SU-DHL-6 (cell line): ENCODE results near the gene MED10.

Experiments
- H2AFZ ChIP-seq: fragments of 200-600 bp; sonication (generic); 2 replicates; pipeline ENCODE4 v1.6.1; 2014; ENCODE audit warnings: low read depth, mild to moderate bottlenecking, moderate library complexity, mixed read lengths, antibody characterized with exemption, low read length; ENCODE audit not compliant: severe bottlenecking
- H3F3A ChIP-seq: fragments of 200-600 bp; shearing (Covaris generic); 2 replicates; pipeline ENCODE4 v1.6.0; 2016; ENCODE audit warnings: antibody characterized with exemption, mild to moderate bottlenecking; ENCODE audit not compliant: insufficient read depth
- H3K27ac ChIP-seq: fragments of 200-600 bp; sonication (generic); 2 replicates; pipeline ENCODE4 v1.5.1; 2016; ENCODE audit warnings: low read depth, mild to moderate bottlenecking, low read length, moderate library complexity, mixed read lengths
- H3K27me3 ChIP-seq: fragments of 200-600 bp; sonication (generic), shearing (Covaris generic); 2 replicates; pipeline ENCODE4 v1.6.0; 2014; ENCODE audit warnings: mild to moderate bottlenecking, low read length
- H3K36me3 ChIP-seq: fragments of 200-600 bp; sonication (generic); 2 replicates; pipeline ENCODE4 v1.6.1; 2014; ENCODE audit warnings: mild to moderate bottlenecking, low read length, mixed read lengths
- H3K4me2 ChIP-seq: fragments of 300-600, 200-600 bp; shearing (Covaris generic), sonication (generic); 2 replicates; pipeline ENCODE4 v1.6.0; 2014; ENCODE audit warnings: low read length, low read depth, mild to moderate bottlenecking; ENCODE audit not compliant: poor library complexity, severe bottlenecking
- H3K4me3 ChIP-seq: fragments of 200-600 bp; sonication (generic); 2 replicates; pipeline ENCODE4 v1.5.1; 2014; ENCODE audit warnings: antibody characterized with exemption, low read length, mild to moderate bottlenecking, mixed read lengths; ENCODE audit not compliant: insufficient read depth, poor library complexity, severe bottlenecking
- H3K79me2 ChIP-seq: fragments of 200-600 bp; sonication (generic); 2 replicates; pipeline ENCODE4 v1.6.1; 2014; ENCODE audit warnings: mild to moderate bottlenecking, low read length, moderate library complexity; ENCODE audit not compliant: insufficient read depth
- H3K9ac ChIP-seq: fragments of 200-600 bp; sonication (generic); 2 replicates; pipeline ENCODE4 v1.7.0; 2014; ENCODE audit warnings: mild to moderate bottlenecking, low read length
- H3K9me2 ChIP-seq: fragments of 200-600 bp; sonication (generic); replicated peaks from 2 replicates; pipeline ENCODE4 v1.6.1; 2014; ENCODE audit warnings: low read length; ENCODE audit not compliant: insufficient read depth
- H3K9me3 ChIP-seq: fragments of 200-600 bp; sonication (generic); 2 replicates; pipeline ENCODE4 v1.6.1; 2014; ENCODE audit warnings: low read length, mixed read lengths; ENCODE audit not compliant: insufficient read depth
- H4K20me1 ChIP-seq: fragments of 200-600 bp; sonication (generic); 2 replicates; pipeline ENCODE4 v1.6.1; 2014; ENCODE audit warnings: low read depth, mild to moderate bottlenecking, antibody characterized with exemption, low read length, moderate library complexity, mixed read lengths
- EZH2phosphoT487 ChIP-seq: fragments of 200-600 bp; sonication (generic), shearing (Covaris generic); conservative IDR thresholded peaks from 2 replicates; pipeline ENCODE4 v1.6.1; 2018; ENCODE audit warnings: mild to moderate bottlenecking, antibody characterized with exemption, low read length, moderate library complexity, mixed read lengths
- TF ChIP-seq, protein P1 (sequence below): fragments of 200-600 bp; sonication (generic); IDR thresholded peaks from one replicate; pipeline ENCODE4 v1.5.1; 2017; ENCODE audit warnings: antibody characterized with exemption, mild to moderate bottlenecking, low read length, moderate library complexity; ENCODE audit not compliant: insufficient read depth, poor library complexity, severe bottlenecking

The MED10 gene

DNA sequence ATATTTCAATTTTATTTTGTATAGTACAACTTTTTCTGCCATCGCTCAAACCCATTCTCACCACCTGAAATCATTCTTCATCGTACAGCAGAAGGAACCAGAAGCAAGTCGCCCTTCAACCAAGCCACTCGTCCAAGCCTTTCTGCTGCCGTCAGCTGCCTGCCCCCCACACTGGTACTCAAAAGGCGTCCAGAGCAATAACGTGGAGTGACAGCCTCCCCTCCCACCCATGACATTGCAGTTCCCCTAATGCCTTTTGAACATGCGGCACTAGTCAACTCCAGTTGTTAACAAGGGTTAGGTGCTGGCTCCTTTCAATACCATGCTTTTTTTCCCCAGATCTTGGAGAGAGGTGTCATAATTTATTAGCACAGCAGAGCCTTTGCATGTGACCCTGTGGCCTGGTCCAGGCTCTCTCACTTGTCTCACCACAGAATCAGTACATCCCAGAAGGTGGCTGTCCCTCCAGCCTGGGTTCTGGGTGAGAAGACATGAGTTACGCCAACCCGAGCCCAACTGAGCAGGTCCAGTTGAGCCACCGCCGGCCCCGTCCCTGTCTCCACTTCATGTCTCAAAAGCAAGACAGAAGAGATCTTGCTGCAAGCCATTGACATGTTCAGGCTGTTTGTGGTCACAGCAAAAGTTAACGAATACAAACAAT lies 20.4 kb upstream of the MED10 start:
- Histone ChIP-seq H3K27me3 (no peaks in the 10 kb centered on the region), H2AFZ (no peak overlapping the region)

DNA sequence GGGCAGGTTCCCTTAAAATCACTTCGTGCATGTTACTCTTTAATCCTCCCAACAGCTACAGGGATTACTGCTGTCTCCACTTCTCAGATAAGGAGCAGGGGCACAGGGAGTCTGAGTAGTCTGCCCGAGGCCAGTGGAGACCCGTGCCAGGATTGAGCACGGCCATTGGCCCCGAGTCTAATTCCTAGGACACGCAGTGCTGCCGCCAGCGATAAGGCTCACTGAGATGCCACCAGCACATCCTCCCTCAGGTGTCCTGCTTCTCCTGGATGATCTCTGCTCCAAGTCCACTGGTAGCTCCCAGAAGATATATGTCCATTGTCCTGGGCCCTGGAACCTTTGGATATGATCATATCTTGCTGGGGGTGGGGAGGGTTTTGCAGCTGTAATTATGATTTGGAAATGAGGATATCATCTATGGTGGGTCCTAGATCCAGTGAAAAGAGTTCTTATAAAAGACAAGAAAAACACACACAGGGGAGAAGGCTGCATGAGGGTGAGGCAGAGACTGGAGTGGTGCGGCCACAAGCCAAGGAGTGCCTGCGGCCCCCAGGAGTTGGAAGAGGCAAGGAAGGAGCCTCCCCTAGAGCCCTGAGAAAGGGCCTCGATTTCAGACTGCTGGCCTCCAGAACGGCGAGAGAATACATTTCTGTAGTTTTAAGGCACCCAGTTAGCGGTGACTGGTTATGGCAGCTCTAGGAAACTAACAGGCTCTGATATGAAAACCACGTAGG lies 19.4 kb upstream of the MED10 start:
- Histone ChIP-seq H3K9me3 (no peaks in the 10 kb centered on the region), H3K27me3 (no peaks in the 10 kb centered on the region), H3F3A (no peaks in the 10 kb centered on the region), H4K20me1 (no peaks in the 10 kb centered on the region), H3K27ac (no peak overlapping the region), H3K9ac (no peak overlapping the region), H3K4me3 (no peak overlapping the region), H3K4me2 (no peak overlapping the region), H3K79me2 (no peaks in the 10 kb centered on the region), H2AFZ (no peak overlapping the region), H3K36me3 (no peaks in the 10 kb centered on the region), H3K9me2 (no peaks in the 10 kb centered on the region)
- no peak for TF ChIP-seq EZH2phosphoT487
- TF ChIP-seq, protein P1, sequence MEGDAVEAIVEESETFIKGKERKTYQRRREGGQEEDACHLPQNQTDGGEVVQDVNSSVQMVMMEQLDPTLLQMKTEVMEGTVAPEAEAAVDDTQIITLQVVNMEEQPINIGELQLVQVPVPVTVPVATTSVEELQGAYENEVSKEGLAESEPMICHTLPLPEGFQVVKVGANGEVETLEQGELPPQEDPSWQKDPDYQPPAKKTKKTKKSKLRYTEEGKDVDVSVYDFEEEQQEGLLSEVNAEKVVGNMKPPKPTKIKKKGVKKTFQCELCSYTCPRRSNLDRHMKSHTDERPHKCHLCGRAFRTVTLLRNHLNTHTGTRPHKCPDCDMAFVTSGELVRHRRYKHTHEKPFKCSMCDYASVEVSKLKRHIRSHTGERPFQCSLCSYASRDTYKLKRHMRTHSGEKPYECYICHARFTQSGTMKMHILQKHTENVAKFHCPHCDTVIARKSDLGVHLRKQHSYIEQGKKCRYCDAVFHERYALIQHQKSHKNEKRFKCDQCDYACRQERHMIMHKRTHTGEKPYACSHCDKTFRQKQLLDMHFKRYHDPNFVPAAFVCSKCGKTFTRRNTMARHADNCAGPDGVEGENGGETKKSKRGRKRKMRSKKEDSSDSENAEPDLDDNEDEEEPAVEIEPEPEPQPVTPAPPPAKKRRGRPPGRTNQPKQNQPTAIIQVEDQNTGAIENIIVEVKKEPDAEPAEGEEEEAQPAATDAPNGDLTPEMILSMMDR = no peak

More for the DNA sequence above, 20.4 kb upstream of the MED10 start:
- Histone ChIP-seq H3K36me3 (no peaks in the 10 kb centered on the region), H3F3A (no peaks in the 10 kb centered on the region), H4K20me1 (no peaks in the 10 kb centered on the region), H3K4me3 (no peak overlapping the region), H3K79me2 (no peaks in the 10 kb centered on the region), H3K27ac (no peak overlapping the region), H3K9me3 (no peaks in the 10 kb centered on the region), H3K4me2 (no peak overlapping the region), H3K9me2 (no peaks in the 10 kb centered on the region), H3K9ac (no peak overlapping the region)
- TF ChIP-seq EZH2phosphoT487 = no peak
- TF ChIP-seq, protein P1 = no peak

DNA sequence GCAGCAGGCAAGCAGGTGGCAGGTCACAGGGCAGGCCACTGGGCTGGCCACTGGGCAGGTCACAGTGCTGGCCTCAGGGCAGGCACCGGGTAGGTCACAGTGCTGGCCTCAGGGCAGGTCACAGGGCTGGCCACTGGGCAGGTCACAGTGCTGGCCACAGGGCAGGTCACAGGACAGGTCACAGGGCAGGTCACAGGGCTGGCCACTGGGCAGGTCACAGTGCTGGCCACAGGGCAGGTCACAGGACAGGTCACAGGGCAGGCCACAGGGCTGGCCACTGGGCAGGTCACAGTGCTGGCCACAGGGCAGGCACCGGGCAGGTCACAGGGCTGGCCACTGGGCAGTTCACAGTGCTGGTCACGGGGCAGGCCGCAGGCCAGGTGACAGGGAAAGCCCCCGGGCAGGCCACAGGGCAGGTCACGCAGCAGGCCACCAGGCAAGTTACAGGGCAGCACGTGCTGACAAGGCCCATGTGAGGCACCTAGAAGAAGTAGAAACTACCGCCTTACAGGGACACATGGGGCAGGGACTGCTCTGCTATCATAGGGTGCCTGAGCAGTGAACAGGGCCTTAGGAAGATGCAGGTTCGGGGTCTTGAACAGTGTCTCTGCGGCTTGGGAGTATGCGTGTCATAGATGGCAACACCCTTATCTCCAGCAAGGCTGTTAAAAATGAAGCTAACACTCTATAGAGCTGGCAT lies 18.6 kb upstream of the MED10 start:
- Histone ChIP-seq H3K9me3 (no peaks in the 10 kb centered on the region), H3K4me2 (no peak overlapping the region), H4K20me1 (no peaks in the 10 kb centered on the region), H3K36me3 (no peaks in the 10 kb centered on the region), H3K9me2 (no peaks in the 10 kb centered on the region), H2AFZ (no peak overlapping the region), H3K79me2 (no peaks in the 10 kb centered on the region), H3K27ac (no peak overlapping the region), H3F3A (no peaks in the 10 kb centered on the region), H3K9ac (no peak overlapping the region), H3K4me3 (no peak overlapping the region), H3K27me3 (no peaks in the 10 kb centered on the region)
- no peak for TF ChIP-seq EZH2phosphoT487
- TF ChIP-seq, protein P1 = no peak
